Stimulated activated CD4-positive, alpha-beta T cell treated with anti-CD3 and anti-CD28 coated beads, Interleukin-4, amount 100 ng/mL, for 1 hour (primary cell): ENCODE data around the gene BOD1.

Source experiments
- DNase-seq: peaks from one replicate; pipeline ENCODE4 v3.0.0-alpha.2; 2020

BOD1 gene

DNA sequence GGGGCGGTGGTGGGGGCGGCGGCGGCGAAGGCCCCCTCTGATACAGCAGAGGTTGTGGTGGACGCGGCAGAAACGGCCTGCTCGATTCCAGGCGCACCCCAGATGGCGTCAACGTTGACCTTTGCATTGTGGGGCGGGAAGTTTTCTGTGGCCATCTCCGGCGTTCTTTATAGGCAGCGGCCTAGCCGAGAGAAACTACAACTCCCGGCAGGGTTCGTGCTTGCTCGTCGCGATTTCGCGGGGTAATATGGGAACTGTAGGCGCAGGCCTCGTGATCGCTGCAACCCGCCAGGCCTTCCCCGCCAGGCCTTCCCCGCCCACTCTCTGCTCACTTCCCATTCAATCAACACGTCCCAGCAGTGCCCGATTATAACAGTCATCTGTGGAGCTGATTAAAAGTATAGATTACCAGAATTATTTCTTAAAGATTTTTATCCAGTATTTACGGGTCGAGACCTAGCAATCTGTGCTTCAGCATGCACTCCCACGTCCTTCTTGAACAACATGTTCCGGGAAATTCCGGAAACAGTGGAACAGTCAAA lies at the start of gene BOD1:
BOD1 (minus strand) TSS at position 74 of the 542 bp plus-strand sequence. CDS start 214 bp downstream, outside the sequence.
- peak; percentile 91 for DNase-seq

DNA sequence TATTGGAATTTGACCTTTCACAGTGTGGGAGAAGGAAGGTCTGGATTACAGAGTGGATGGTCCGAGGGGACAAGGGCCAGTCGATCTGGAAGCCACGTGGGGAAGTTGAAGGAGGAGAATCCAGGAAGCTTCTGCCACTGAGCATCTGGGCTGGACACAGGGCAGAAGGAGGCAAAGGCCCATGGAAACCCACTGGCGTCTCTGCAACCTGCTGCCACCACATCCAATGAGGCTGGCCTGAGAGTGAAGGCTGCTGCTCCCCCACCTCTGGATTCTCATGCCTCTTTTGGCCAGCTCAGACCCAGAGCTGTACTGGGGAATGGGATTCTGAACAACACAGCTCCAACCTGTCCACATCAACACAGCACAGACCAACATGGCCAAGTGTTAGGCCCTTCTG lies 48.9 kb upstream of the BOD1 start:
- no peak for DNase-seq

DNA sequence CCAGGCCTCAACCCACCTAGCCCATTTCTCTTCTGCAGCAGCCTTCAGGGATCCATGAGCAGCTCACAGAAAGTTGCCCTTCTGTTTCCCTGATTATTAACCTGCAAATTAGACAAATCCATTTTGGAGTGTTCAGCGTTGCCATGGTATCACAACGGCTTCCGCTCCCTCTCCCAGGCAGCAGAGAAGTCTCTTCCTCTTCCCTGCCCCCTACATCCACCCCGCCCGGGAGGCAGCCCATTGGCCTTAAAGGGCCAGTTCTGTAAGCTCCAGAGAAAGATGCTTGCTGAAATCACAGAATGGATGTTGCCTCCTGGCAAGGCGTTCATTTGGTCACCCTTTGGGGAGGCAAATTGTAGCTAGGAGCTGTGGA lies 47.7 kb upstream of the BOD1 start:
- no peak for DNase-seq

DNA sequence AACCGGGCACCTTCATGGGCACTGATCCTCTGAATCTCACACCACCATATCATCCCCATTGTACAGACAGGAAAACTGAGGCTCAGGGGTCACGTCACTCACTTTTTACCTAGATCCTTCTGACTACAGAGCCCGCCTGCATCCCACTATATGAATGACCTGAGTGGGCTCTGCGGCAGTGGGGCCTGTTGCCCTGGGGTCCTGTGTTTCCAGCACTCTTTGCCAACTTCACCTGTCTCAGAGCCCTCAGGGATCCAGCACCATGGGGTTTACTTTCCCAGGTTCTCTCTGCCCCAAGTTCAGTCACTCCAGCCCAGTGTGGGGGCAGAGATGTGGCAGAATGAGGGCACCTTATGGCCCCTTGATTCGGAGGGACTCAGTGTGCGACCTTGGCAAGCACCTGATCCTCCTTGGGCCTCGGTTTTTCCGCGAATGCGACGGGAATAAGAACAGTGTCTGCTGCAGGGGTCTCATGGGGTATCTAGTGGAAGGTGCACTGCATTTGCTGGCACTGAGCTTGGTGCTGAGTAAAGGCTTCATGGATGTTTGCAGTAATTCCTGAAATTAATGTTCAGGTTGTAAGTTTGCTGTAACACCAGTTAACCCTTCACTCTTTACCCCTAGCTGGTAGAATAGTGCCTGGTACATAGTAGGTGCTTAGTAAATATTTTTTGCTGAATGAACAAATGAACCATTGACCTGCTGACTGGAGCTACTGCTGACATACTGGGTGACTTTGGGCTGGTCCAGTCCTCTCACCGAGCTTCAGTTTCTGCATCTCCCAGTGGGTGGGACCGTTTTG lies 47.1 kb upstream of the BOD1 start:
- DNase-seq: no peak

DNA sequence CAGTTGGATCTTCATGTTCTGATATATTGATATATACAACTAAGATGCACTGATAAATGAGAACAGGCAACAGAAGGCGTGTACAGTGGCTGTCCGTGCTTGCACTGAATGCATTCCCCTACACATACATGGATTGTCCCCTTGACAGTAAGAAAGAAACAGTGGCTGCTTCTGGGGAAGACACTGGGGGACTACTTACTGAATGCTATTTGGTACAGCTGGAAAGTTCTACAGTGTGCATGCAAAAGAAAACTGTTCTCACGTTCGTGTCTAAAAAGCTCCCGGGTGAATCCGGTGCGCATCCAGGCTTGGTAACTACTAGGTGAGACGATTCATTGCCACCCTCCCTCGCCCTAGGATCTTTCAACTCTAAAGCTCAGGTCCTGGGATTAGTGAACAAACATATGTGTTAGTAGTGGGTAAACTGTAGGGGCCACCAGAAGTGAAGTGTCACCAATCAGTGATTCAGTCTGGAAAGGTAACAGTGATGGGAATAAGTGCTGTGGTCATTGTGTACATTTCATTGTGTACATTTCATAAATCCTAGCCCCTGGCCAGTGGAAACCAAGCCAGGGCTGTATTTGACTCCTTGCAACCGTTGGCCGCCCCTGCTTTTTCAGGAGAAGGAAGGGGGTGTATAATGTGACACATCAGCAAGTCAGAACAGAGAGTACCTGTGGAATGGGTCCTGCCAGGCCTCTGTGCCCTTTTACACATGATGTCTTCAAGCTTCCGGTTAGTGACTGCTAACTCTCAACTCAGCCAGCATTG lies 46.3 kb upstream of the BOD1 start:
- DNase-seq: no peak

DNA sequence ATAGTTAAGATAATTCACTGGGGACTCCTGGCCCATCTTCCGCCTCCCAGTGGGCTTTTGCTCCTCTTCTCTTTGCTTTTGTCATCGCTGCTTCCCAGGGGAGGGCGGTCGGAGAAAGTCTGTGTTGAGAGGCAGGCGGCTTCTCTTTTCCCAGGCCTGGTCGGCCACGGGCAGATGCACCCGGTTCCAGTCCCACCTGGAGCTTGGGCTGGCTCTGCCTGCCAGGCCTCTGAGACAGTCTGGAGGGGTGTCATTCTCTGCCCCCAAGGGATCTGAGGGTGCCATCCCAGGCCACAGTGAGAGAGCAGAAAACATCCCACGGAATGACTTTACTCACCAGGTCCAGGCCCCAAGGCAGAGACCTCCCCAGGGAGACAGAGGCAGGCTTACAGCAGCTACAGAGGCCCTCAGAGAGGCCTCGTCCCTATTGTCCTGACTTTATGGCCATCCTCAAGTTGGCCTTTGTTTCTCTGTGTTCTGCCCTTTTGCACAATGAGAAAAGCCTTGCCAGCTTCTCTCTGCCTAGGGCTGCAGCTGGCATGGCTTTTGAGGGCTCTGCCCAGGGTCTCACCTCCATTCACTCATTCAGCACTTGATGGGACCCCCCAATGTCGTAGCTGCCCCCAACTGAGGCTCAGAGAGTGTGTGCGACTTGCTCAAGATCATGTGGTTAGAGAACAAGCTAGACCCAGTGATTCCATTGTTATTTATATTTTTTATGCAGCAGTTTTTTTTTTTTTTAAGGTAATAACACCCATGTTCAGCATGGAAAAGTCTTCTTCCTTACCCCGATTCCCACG lies 44.2 kb upstream of the BOD1 start:
- no peak for DNase-seq

DNA sequence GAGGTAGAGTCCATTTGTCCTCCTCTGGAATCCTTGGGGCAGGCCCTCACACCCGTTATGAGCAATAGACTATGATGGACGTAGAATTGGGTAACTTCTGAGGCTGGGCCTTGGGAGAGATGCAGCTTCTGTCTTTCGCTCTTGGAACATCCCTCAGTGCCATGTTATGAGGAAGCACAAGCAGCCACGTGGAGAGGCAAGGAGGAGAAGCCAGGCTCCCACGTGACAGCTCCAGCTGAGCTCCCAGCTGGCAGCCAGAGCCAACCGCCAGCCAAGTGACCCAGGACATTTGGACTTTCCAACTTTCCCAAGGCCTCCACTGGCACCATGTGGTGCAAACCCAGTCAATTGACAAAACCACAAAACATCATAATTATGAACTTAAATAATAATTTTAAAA lies 43.0 kb upstream of the BOD1 start:
- DNase-seq: no peak

DNA sequence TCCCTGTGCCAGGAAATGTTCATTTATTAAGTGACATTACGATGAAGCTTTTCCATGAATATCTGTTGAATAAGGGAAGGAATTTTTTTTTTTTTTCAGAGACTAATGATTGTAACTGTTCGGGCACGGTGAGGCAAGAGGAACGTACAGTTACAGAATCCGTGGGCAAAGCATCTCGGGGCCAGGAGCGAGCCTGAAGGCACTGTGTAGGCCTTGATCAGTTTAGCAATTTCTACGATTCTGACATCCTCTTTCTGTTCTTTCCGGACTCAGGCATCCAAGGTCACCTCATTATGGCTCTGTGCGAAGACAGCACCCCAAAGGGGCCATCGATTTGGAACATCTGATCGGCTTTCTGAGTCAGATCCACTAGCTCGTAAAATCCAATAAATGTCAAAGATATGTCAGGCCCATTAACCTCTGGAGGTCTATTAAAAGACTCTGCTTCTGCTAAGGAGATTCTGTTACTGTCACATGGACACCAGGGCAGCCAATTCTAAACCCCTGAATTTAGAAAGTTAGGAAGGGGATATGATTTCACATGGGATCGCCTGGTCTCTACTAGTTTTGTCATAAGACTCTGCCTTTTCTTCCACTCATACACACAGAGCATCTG lies 41.4 kb upstream of the BOD1 start:
- no peak for DNase-seq

DNA sequence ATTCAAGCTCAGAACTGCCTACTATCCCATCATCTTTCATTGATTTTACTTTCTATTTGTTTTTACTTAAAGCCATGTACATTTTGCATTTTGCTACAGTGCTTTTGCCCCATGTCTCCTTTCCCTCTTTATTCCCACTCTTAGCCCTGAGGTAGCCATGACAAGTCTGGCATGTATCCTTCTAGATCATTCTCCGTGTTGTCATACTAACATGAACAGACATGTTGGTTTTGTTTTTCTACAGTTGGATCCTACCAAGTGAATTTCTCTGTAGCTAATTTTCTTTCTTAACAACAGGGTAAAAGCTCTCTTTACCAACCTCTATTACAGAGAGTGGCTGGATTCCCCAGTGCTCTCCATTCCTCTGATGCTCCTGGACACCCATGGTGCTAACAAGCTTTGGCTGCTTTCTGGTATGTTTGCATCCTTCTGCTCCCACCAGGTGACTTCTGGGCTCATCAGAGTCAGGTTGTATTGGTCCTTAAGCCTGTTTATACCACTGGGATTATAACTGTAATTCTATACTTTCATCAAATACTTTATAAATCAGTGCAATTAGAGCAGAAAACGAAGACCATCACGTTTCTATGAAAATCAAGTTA lies 38.8 kb upstream of the BOD1 start:
- no peak for DNase-seq

DNA sequence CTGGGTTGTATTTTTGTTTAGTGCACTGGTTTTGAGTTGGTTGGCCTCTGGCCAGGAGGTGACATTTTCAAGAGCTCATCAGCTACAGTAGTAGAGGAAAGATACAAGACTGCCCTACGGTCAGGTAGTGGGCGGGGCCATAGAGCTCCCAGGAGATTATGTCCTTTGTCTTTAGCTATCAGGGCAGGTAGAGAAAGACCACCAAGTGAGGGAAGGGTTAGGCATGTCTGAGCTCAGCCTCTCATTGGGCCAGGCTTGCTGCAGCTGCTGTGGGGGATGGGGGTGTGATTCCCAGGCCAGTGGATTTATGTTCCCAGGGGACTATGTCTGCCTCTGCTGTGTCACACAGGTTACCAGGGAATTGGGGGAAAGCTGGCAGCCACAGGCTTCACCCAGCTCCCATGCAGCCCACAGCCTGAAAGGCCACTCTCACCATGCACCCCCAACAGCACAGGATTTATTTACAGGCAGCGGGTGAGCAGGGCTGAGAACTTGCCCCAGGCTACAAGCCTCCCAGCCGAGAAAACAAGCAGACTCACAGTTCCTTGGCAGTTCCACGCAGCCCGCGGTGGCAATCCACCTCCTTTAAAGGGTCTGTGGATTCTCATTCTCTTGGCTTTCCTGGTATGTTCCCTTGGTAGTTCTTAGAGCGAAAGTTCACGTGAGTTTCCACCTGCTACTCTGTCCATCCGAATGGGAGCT lies 37.5 kb upstream of the BOD1 start:
- no peak for DNase-seq

DNA sequence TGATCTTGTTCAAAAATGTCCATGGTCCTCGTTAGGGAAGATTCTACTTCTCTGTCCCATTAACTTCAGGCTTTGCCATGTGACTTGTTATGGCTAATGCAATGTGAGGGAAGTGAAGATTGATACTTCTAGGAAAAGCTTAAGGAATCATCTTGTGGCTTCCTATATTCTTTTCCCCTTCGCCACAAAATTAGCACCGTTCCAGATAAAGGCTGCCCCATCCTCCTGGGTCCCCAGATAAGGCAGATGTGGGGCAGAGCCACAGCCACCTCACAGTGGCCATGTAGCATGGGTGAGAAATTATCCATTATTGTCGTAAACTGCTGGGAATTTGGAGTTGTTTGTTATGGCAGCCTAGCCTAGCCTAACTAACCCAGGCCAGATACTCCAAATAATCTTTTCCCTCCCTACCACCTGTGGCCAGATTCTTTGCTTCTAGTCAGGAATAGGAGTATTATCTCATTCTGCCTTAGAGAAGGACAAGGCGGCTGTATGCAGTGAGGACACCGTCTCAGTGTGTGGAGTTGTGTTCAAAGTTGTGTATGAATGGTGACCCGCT lies 31.9 kb upstream of the BOD1 start:
- DNase-seq: no peak

DNA sequence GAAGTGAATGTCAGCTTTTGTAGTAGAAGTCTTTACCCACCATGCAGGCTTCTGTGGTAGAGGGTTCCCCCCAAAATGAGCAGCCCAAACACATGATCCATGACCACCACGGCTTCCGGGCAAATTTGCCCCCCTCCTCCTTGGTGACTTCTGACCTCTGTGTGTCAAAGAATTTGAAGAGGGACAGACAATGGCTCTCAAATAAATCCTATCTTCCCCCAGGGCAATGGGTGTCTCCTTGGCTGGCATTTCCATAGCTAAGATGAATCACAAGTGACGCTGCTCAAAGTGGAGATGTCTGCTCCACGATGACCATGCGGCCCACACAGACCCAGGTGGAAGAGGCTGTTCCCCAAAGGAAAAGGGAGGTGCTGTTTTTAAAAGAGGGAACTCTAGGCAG lies 30.2 kb upstream of the BOD1 start:
- DNase-seq: no peak

DNA sequence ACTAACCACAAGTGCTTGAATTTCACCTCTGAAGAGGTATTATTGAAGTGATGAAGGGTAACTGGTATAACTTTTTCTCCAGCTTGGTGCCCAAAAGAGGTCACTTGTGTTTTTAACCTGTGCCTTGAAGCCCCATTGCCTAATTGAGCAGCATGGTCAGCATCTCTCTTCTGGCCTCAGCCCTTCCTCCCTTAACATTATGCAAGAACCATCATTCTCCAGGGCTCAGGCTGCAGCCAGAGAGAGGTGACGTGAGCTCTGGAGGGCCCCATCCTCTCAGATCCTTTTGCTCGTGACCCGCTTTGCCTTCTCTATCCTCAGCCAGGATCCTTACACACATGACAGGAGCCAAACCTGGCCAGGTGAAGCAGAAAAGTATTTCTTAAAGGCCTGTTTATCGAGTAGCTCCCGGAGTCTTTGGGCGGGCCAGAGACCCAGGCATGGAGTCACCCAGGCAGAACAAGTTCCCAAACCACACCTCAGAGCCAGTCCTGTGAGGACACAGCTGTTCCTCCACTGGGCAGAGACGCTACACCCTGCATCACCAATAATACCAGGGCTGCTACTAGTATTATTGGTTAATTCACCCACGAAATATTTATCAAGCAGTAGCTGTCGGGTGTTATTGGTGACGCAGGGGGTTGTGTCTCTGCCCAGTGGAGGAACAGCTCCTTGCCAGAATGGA lies 29.6 kb upstream of the BOD1 start:
- DNase-seq: no peak

DNA sequence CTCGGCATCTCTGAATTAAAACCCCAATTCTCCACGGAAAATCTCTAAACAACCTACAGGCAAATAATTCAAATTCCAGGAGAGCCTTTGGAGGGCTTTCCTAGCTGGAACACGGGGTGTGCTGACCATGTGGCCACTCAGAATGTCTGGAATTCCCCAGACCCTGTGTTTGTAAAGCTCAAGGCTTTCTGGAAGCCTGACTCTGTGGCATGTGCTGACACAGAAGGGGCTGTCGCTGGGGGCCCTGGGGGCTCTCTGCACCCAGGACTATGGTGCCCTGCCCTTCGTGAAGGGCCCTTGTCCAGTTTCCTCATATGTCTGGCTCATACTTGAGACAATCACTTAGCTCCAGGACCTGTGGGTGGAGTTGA lies 29.0 kb upstream of the BOD1 start:
- DNase-seq: no peak

DNA sequence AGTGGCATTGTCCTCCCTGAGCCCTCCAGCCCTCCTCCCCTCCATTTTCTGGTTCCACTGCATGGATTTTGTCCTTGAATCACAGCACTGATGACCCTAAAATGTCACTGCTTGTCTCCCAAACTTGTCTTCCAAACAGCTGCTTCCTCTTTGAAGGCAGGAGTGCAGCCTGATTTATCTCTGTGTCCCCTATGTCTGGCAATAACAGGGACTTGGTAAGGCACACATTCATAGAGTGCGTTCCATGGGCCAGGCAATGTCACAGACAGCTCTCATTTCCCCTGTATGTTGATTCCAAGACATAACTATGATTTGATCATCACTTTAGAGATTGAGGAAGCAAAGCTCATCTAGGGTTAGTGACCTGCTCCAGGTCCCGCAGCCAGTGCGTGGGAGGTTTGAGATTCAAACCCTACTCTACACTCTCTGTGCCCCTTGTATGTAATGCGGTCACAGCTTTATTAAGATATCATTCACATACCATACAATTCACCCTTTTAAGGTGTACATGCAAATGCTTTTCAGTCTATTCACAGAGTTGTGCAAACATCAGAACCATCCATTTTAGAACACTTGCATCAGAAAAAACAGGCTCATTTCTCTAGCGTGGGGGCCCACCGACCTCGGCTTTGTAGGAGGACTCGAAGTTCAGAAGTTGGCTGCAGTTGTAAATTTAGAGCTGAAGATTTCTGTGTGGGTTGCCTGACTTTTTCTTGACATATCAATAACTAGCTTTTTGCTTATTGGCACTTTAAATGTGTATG lies 28.4 kb upstream of the BOD1 start:
- DNase-seq: no peak

DNA sequence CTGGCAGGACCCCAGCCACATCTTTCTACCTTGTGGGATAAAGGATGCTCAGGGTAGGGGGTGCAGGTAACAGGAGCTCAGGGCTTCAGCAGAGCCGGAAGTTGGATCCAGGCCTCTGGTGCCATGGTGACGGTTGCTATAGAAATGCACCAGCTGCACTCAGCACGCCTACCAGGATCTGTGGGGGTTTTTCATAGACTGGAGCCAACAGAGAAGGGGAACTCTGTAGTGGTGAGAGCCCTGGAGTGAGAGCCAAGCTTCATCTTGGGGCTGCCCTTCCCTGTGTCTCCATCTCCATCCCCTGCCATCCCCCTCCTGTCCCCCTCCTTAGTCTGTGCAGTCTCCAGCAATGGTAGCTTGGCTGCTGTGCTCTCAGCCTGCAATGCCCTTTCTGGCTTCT lies 27.5 kb upstream of the BOD1 start:
- no peak for DNase-seq

DNA sequence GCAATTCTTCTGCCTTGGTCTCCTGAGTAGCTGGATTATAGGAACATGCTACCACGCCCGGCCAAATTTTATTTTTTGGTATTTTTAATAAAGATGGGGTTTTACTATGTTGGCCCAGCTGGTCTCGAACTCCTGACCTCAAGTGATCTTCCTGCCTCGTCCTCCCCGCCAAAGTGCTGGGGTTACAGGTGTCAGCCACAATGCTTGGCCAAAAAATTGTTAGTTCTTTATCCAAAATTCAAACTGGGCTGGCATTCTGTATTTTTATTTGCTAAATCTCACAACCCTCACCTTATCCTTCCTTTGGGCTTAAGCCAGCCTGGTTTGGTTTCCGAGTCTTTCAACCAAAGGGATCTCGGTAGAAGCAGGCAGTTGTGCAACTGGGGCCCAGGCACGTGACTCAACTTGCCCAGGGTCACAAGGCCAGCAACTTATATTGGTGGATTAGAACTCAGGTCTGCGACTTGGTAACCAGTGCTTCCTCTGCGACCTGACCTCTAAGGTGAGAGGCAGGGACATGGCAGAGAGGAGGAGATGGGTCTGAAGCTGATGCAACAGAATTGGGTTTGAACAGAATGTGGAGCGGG lies 26.5 kb upstream of the BOD1 start:
- no peak for DNase-seq

DNA sequence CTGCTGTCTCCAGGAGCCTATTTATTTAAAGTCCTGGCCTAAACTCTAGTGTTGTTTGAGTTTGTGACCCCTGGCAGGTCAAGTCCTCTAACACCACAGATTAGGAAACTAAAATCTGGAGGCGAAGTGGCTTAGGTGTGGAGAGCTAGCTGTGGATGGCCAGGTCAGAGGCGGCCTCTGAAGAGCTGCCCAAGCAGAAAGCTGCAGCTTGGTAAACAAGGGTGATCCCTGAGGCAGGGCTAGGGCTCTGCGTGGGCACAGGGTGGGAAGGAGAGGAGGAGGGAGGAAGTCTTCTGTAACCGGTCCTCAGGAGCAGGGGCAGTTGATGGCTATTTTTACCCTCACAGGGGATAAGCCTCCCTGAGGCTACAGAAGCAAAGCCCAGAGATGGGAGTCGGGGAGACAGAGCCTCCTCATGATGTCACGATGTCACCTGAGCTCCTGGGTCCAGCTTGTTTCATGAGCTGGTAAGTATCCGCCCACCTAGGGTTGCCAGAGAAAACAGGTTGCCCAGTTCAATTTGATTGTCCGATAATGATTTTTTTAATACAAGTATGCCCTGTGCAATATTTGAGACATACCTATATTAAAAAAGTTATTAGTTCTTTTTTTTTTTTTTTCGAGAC lies 25.9 kb upstream of the BOD1 start:
- no peak for DNase-seq

DNA sequence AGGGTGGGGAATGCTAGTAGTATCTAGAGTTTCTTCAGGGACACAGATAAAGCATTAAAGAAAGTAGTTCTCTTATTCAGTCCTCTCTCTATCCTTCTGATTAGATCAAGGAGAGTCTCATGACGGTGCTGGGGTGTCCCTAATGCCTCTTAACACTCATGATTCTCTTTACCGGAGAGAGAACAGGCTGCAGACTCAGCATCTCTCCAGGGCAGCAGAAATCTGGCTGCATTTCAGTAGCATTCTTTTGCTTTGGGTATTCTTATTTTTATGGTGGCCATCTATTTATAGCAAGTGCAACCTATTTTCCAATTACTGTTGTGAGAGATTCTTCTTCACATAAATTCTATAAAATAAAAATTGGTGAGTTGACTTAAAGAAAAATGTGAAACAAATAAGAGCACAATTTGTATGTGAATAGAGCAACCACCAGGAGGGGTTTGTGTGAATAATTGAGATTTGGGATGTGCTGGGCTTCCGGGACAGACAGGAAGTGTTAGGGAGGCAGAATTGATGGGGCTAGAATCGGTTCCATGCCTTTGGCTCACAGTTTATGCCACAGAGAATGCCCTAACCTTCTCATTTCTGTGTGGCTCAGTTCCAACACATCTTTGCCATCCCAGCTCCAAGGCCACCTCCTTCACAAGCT lies 23.8 kb upstream of the BOD1 start:
- DNase-seq: no peak
